ENCODE measurements around the gene TMEM114.

TMEM114 gene

GRCh38 chr16:8611122-8611521 is 20.8 kb upstream of the TMEM114 start:
- no peak for DNase-seq

GRCh38 chr16:8607214-8607613 is 16.9 kb upstream of the TMEM114 start:
- no peak for DNase-seq

- DNase-seq: no peak
These were observed 15.2 kb upstream of the TMEM114 start for GRCh38 chr16:8605554-8605953.

- no peak for DNase-seq
These were observed 9.9 kb upstream of the TMEM114 start for GRCh38 chr16:8600144-8600775.

GRCh38 chr16:8596581-8596980 is 6.3 kb upstream of the TMEM114 start:
- DNase-seq: no peak

GRCh38 chr16:8595783-8596182 is 5.5 kb upstream of the TMEM114 start:
- DNase-seq: no peak

GRCh38 chr16:8594149-8594666 is 3.9 kb upstream of the TMEM114 start:
- DNase-seq: no peak

- no peak for DNase-seq
These were observed 1.1 kb upstream of the TMEM114 start for GRCh38 chr16:8591451-8591850.

GRCh38 chr16:8590811-8591210 is 500 bp upstream of the TMEM114 start:
- no peak for DNase-seq

- DNase-seq: no peak
These were observed 1.0 kb downstream of the TMEM114 start for GRCh38 chr16:8589057-8589899.

GRCh38 chr16:8588682-8589056 is 1.6 kb downstream of the TMEM114 start:
- no peak for DNase-seq

GRCh38 chr16:8587065-8587464 is 3.2 kb downstream of the TMEM114 start:
- no peak for DNase-seq

- DNase-seq: no peak
These were observed 4.5 kb downstream of the TMEM114 start for GRCh38 chr16:8585857-8586256.

- no peak for DNase-seq
These were observed 5.3 kb downstream of the TMEM114 start for GRCh38 chr16:8585041-8585440.

GRCh38 chr16:8583732-8584131 is 6.6 kb downstream of the TMEM114 start:
- no peak for DNase-seq

GRCh38 chr16:8583199-8583598 is 7.1 kb downstream of the TMEM114 start:
- DNase-seq: no peak

GRCh38 chr16:8581831-8582580 is 8.3 kb downstream of the TMEM114 start:
- no peak for DNase-seq

- DNase-seq: no peak
These were observed 10.8 kb downstream of the TMEM114 start for GRCh38 chr16:8579559-8579958.

GRCh38 chr16:8577678-8578304 is 12.5 kb downstream of the TMEM114 start:
- DNase-seq: no peak

GRCh38 chr16:8576141-8577004 is 13.9 kb downstream of the TMEM114 start:
- no peak for DNase-seq

GRCh38 chr16:8575399-8575798 is 14.9 kb downstream of the TMEM114 start:
- DNase-seq: no peak

Data from effector CD4-positive, alpha-beta T cell (primary cell).